ENCODE data around the gene MMRN1.

MMRN1 gene, protein sequence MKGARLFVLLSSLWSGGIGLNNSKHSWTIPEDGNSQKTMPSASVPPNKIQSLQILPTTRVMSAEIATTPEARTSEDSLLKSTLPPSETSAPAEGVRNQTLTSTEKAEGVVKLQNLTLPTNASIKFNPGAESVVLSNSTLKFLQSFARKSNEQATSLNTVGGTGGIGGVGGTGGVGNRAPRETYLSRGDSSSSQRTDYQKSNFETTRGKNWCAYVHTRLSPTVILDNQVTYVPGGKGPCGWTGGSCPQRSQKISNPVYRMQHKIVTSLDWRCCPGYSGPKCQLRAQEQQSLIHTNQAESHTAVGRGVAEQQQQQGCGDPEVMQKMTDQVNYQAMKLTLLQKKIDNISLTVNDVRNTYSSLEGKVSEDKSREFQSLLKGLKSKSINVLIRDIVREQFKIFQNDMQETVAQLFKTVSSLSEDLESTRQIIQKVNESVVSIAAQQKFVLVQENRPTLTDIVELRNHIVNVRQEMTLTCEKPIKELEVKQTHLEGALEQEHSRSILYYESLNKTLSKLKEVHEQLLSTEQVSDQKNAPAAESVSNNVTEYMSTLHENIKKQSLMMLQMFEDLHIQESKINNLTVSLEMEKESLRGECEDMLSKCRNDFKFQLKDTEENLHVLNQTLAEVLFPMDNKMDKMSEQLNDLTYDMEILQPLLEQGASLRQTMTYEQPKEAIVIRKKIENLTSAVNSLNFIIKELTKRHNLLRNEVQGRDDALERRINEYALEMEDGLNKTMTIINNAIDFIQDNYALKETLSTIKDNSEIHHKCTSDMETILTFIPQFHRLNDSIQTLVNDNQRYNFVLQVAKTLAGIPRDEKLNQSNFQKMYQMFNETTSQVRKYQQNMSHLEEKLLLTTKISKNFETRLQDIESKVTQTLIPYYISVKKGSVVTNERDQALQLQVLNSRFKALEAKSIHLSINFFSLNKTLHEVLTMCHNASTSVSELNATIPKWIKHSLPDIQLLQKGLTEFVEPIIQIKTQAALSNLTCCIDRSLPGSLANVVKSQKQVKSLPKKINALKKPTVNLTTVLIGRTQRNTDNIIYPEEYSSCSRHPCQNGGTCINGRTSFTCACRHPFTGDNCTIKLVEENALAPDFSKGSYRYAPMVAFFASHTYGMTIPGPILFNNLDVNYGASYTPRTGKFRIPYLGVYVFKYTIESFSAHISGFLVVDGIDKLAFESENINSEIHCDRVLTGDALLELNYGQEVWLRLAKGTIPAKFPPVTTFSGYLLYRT

DNA sequence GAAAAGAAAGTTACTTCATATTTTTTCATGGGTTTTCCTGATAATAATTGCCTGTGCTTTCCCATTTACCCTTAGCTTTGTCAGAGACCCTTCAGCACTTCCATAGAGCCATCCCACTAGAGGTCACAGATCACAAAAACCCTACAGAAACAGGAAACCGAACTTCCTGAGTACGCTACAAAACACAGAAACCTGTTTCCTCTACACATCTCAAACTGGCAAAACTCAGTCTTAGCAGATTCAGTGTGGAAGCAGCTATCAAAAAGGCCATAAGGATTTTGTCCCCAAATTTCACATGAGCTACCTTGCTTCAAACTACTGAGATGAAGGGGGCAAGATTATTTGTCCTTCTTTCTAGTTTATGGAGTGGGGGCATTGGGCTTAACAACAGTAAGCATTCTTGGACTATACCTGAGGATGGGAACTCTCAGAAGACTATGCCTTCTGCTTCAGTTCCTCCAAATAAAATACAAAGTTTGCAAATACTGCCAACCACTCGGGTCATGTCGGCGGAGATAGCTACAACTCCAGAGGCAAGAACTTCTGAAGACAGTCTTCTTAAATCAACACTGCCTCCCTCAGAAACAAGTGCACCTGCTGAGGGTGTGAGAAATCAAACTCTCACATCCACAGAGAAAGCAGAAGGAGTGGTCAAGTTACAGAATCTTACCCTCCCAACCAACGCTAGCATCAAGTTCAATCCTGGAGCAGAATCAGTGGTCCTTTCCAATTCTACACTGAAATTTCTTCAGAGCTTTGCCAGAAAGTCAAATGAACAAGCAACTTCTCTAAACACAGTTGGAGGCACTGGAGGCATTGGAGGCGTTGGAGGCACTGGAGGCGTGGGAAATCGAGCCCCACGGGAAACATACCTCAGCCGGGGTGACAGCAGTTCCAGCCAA, at the start of gene MMRN1:
Gene MMRN1 (plus strand): TSS at position 206 of the 902 bp plus-strand sequence. CDS start 118 bp downstream, at position 324.
- Histone ChIP-seq H3K36me3 (ENCODE audit: control insufficient read depth, insufficient read depth, low read length) (no peaks in the 10 kb centered on the region), H3K4me3 (replicated peaks; ENCODE audit: low read depth, low read length) (peak within 1 kb of the TSS; percentile 57), H3K27me3 (replicated peaks; ENCODE audit: control insufficient read depth, insufficient read depth, low read length) (no peaks in the 10 kb centered on the region)
- TF ChIP-seq, protein P1, sequence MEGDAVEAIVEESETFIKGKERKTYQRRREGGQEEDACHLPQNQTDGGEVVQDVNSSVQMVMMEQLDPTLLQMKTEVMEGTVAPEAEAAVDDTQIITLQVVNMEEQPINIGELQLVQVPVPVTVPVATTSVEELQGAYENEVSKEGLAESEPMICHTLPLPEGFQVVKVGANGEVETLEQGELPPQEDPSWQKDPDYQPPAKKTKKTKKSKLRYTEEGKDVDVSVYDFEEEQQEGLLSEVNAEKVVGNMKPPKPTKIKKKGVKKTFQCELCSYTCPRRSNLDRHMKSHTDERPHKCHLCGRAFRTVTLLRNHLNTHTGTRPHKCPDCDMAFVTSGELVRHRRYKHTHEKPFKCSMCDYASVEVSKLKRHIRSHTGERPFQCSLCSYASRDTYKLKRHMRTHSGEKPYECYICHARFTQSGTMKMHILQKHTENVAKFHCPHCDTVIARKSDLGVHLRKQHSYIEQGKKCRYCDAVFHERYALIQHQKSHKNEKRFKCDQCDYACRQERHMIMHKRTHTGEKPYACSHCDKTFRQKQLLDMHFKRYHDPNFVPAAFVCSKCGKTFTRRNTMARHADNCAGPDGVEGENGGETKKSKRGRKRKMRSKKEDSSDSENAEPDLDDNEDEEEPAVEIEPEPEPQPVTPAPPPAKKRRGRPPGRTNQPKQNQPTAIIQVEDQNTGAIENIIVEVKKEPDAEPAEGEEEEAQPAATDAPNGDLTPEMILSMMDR (IDR thresholded peaks at IDR 0.05; ENCODE audit: insufficient read depth, low read length, poor library complexity, severe bottlenecking): no peak
- no peak for DNase-seq (ENCODE audit: extremely low read depth, insufficient read length)

DNA sequence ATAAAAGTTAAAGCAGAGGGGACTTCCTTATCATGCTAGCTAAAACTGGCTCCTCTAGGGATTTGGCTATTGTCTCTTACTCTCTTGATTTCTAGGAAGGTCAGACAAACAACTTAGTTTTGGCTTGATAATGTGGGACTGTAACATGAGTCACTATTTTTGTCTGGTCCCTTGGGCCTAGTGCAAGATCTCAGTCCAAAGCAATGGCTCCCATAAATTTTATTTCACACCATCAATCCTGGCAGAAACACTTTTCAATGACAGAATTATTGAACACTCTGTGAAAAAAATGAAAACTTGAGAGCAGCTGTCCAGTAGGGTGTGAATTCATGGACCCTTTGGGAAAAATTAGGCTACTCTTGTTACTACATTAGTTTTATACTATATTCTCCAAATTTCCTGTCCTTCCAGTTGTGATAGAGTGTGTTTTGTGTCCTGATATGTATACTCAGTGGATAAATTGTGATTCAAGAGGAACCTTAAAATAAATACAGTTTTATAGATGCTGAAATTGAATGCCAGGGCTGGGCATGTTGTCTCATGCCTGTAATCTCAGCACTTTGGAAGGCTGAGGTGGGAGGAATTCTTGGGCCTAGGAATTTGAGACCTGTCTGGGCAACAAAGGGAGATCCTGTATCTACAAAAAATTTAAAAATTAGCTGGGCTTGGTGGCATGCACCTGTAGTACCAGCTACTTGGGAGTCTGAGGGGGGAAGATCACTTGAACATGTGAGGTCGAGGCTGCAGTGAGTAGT, 46.9 kb upstream of the MMRN1 start:
- TF ChIP-seq, protein P1 (IDR thresholded peaks at IDR 0.05; ENCODE audit: insufficient read depth, low read length, poor library complexity, severe bottlenecking): no peak
- Histone ChIP-seq H3K36me3 (ENCODE audit: control insufficient read depth, insufficient read depth, low read length) (no peaks in the 10 kb centered on the region), H3K4me3 (replicated peaks; ENCODE audit: low read depth, low read length) (no peak overlapping the region), H3K27me3 (replicated peaks; ENCODE audit: control insufficient read depth, insufficient read depth, low read length) (no peaks in the 10 kb centered on the region)
- DNase-seq (ENCODE audit: extremely low read depth, insufficient read length): no peak

DNA sequence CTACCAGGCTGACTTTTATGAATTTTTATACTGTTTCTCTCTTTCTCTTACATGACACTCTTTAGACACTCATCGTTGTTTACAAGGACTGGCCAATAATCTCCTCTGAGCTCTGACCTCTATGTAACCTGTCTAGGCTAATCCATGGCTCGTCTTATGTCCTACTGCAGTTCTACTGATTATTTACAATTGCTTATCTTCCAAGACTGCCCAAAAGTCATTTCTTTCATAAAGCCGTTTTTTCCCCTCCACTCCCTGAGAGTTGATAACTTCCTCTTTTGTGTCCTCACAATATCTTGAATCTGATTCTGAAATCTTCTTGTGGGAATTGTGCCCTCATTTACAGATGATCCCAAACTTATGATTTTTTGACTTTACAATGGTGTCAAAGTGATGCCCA, 39.4 kb upstream of the MMRN1 start:
- TF ChIP-seq, protein P1 (IDR thresholded peaks at IDR 0.05; ENCODE audit: insufficient read depth, low read length, poor library complexity, severe bottlenecking): no peak
- H3K4me3 ChIP-seq (replicated peaks; ENCODE audit: low read depth, low read length): no peak overlapping the region
- no peaks in the 10 kb centered on the region for H3K36me3 ChIP-seq (ENCODE audit: control insufficient read depth, insufficient read depth, low read length)
- no peaks in the 10 kb centered on the region for H3K27me3 ChIP-seq (replicated peaks; ENCODE audit: control insufficient read depth, insufficient read depth, low read length)
- no peak for DNase-seq (ENCODE audit: extremely low read depth, insufficient read length)

DNA sequence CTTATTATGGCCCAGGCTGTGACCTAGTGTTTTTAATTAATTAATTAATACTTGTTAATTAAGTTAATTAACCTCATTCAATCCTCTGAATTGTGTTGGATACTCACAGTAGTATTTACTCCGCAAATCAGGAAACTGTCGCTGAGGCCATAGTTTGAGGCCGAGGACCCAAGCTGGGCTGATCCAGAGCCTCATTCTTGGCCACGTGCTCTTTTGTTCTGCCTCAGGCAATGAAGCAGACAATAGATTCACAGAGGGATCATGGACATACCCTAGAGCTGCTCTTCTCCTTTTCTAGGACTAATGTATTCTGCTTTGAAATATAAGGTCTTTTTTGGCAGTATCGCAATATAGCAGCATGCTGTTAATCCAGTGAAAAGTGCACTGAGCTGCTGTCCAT, 33.7 kb upstream of the MMRN1 start:
- DNase-seq (ENCODE audit: extremely low read depth, insufficient read length): no peak
- no peak overlapping the region for H3K4me3 ChIP-seq (replicated peaks; ENCODE audit: low read depth, low read length)
- TF ChIP-seq, protein P1 (IDR thresholded peaks at IDR 0.05; ENCODE audit: insufficient read depth, low read length, poor library complexity, severe bottlenecking): no peak
- H3K27me3 ChIP-seq (replicated peaks; ENCODE audit: control insufficient read depth, insufficient read depth, low read length): no peaks in the 10 kb centered on the region; the same call in 1 of the 2 replicates
- H3K36me3 ChIP-seq (ENCODE audit: control insufficient read depth, insufficient read depth, low read length): no peaks in the 10 kb centered on the region
